Activated naive CD4-positive, alpha-beta T cell treated with anti-CD3 and anti-CD28 coated beads, Interleukin-2, amount 50 U/mL, for 16 hours (primary cell): ENCODE results near the gene ATG16L1.

Experiments used
- DNase-seq: peaks from one replicate; pipeline ENCODE4 v3.0.0-alpha.2; 2020

The ATG16L1 gene

GRCh38 chr2:233336541-233336940, 85.1 kb downstream of the ATG16L1 start:
- no peak for DNase-seq

GRCh38 chr2:233338046-233338445, 86.6 kb downstream of the ATG16L1 start:
- DNase-seq = no peak

- no peak for DNase-seq
These were observed 87.4 kb downstream of the ATG16L1 start for GRCh38 chr2:233338812-233339368.

- DNase-seq = no peak
These were observed 88.0 kb downstream of the ATG16L1 start for GRCh38 chr2:233339427-233339826.

- DNase-seq = no peak
These were observed 89.8 kb downstream of the ATG16L1 start for GRCh38 chr2:233341296-233341695.

- DNase-seq = no peak
These were observed 90.8 kb downstream of the ATG16L1 start for GRCh38 chr2:233342301-233342700.

- no peak for DNase-seq
These were observed 91.8 kb downstream of the ATG16L1 start for GRCh38 chr2:233343171-233343705.
